OCI-LY1 (cell line): ENCODE results near the gene CEP57.

ENCODE experiments used
- H2AFZ ChIP-seq: fragments of 200-600 bp; sonication (generic), shearing (Covaris generic); 2 replicates; pipeline ENCODE4 v1.6.0; 2014; ENCODE audit warnings: antibody characterized with exemption, mild to moderate bottlenecking, low read length
- H3F3A ChIP-seq: fragments of 200-600 bp; sonication (generic), shearing (Covaris generic); 2 replicates; pipeline ENCODE4 v1.6.0; 2014; ENCODE audit warnings: mild to moderate bottlenecking, antibody characterized with exemption, low read length, moderate library complexity; ENCODE audit not compliant: insufficient read depth
- H3K27ac ChIP-seq: fragments of 200-600 bp; sonication (generic); 2 replicates; pipeline ENCODE4 v1.5.1; 2014; ENCODE audit warnings: low read length, mixed run types, mild to moderate bottlenecking, low read depth; ENCODE audit not compliant: poor library complexity, severe bottlenecking
- H3K27me3 ChIP-seq: fragments of 200-600 bp; sonication (generic); 2 replicates; pipeline ENCODE4 v1.6.0; 2014; ENCODE audit warnings: antibody characterized with exemption, mild to moderate bottlenecking, low read length, moderate library complexity; ENCODE audit not compliant: insufficient read depth
- H3K36me3 ChIP-seq: fragments of 200-600 bp; sonication (generic); 2 replicates; pipeline ENCODE4 v1.6.1; 2014; ENCODE audit warnings: mild to moderate bottlenecking, antibody characterized with exemption, low read length, moderate library complexity, mixed read lengths; ENCODE audit not compliant: insufficient read depth
- H3K4me1 ChIP-seq: fragments of 200-600 bp; sonication (generic); 2 replicates; pipeline ENCODE4 v1.5.1; 2014; ENCODE audit warnings: mild to moderate bottlenecking, low read length, moderate library complexity; ENCODE audit not compliant: insufficient read depth, severe bottlenecking
- H3K4me2 ChIP-seq: fragments of 200-600 bp; sonication (generic), shearing (Covaris generic); 2 replicates; pipeline ENCODE4 v1.6.1; 2014; ENCODE audit warnings: low read length
- H3K4me3 ChIP-seq: fragments of 200-600 bp; sonication (generic); 2 replicates; pipeline ENCODE4 v1.5.1; 2014; ENCODE audit warnings: low read length, low read depth, mild to moderate bottlenecking, mixed read lengths; ENCODE audit not compliant: poor library complexity, severe bottlenecking
- H3K79me2 ChIP-seq: fragments of 200-600 bp; shearing (Covaris generic); 2 replicates; pipeline ENCODE4 v1.6.1; 2016; ENCODE audit warnings: mixed run types, low read length, mixed read lengths; ENCODE audit not compliant: insufficient read depth
- H3K9ac ChIP-seq: fragments of 200-600 bp; sonication (generic), shearing (Covaris generic); 2 replicates; pipeline ENCODE4 v1.6.1; 2014; ENCODE audit warnings: mild to moderate bottlenecking, low read length, mixed read lengths
- H3K9me2 ChIP-seq: fragments of 200-600 bp; sonication (generic), shearing (Covaris generic); 2 replicates; pipeline ENCODE4 v1.6.1; 2014; ENCODE audit warnings: low read depth, mild to moderate bottlenecking, low read length, mixed read lengths
- H3K9me3 ChIP-seq: fragments of 200-600 bp; shearing (Covaris generic); 2 replicates; pipeline ENCODE4 v1.6.1; 2014; ENCODE audit warnings: low read length, mixed read lengths
- H4K20me1 ChIP-seq: fragments of 200-600 bp; sonication (generic), shearing (Covaris generic); 2 replicates; pipeline ENCODE4 v1.6.0; 2016; ENCODE audit warnings: mild to moderate bottlenecking, low read length; ENCODE audit not compliant: insufficient read depth
- EZH2 ChIP-seq: fragments of 200-600 bp; sonication (generic), shearing (Covaris generic); IDR thresholded peaks from 2 replicates; pipeline ENCODE4 v1.8.0; 2017; ENCODE audit warnings: borderline replicate concordance, mixed run types, mild to moderate bottlenecking, antibody characterized with exemption, low read length, moderate library complexity, mixed read lengths
- TF ChIP-seq, protein P1 (sequence below): fragments of 200-600 bp; sonication (generic), shearing (Covaris generic); IDR thresholded peaks from 2 replicates; pipeline ENCODE4 v1.5.1; 2017; ENCODE audit warnings: mild to moderate bottlenecking, antibody characterized with exemption, low read length, moderate library complexity, mixed read lengths

Gene CEP57

DNA sequence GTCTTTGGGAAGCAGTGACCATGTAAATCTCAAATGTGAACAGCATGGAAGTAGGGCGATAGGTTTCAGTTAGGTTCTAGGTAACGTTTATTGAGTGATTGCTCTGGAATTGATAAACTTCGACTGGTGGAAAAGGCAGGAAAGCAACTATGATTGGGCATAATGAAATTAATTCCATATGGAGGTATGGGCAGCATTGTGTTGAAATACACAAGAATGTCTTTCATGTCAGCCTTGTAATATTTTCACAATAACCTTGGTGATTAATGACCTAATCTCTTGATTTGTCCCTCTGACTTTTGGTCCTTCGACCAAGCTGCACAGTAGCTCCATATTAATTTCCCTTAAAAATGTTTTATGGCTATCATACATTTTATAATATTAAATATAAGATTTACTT lies 2.8 kb downstream of the CEP57 start:
- H4K20me1 ChIP-seq, result no peaks in the 10 kb centered on the region
- H3K4me3 ChIP-seq, result no peak overlapping the region
- no peaks in the 10 kb centered on the region for H3K27me3 ChIP-seq
- peaks cover 4% of the 10 kb centered on the region; the same call in 1 of the 2 replicates for H3K36me3 ChIP-seq
- no peaks in the 10 kb centered on the region for H3F3A ChIP-seq
- no peak overlapping the region for H3K4me2 ChIP-seq
- H2AFZ ChIP-seq, result no peak overlapping the region
- no peak overlapping the region for H3K9ac ChIP-seq
- H3K4me1 ChIP-seq, result peaks cover 25% of the 10 kb centered on the region
- H3K79me2 ChIP-seq, result peaks cover 67% of the 10 kb centered on the region
- no peak for TF ChIP-seq EZH2
- TF ChIP-seq, protein P1, sequence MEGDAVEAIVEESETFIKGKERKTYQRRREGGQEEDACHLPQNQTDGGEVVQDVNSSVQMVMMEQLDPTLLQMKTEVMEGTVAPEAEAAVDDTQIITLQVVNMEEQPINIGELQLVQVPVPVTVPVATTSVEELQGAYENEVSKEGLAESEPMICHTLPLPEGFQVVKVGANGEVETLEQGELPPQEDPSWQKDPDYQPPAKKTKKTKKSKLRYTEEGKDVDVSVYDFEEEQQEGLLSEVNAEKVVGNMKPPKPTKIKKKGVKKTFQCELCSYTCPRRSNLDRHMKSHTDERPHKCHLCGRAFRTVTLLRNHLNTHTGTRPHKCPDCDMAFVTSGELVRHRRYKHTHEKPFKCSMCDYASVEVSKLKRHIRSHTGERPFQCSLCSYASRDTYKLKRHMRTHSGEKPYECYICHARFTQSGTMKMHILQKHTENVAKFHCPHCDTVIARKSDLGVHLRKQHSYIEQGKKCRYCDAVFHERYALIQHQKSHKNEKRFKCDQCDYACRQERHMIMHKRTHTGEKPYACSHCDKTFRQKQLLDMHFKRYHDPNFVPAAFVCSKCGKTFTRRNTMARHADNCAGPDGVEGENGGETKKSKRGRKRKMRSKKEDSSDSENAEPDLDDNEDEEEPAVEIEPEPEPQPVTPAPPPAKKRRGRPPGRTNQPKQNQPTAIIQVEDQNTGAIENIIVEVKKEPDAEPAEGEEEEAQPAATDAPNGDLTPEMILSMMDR, result no peak
- no peaks in the 10 kb centered on the region for H3K9me3 ChIP-seq
- H3K9me2 ChIP-seq, result no peaks in the 10 kb centered on the region
- no peak overlapping the region for H3K27ac ChIP-seq

DNA sequence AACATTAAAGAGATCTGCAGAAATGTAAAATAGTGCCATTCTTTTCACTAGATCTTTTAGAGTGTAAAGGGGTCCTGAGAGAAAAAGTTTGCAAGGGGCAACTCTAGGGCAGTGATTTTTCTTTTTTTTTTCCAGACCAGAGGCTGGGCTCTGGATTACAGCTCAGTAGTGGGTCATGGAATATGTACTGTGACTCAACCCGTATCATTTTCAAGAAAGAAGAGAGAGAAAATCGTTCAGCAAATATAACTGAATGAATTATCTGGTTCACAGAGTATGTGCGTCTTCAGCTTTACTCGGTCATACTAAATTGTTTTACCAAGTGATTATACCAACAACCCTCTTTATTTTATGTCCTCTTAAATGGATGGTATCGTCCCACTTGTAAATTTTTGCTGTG lies 3.8 kb downstream of the CEP57 start:
- Histone ChIP-seq H3K9me2 (no peaks in the 10 kb centered on the region), H4K20me1 (no peaks in the 10 kb centered on the region), H2AFZ (no peak overlapping the region), H3K4me2 (no peak overlapping the region), H3K9me3 (no peaks in the 10 kb centered on the region), H3K4me3 (no peak overlapping the region), H3K4me1 (peaks cover 17% of the 10 kb centered on the region), H3K27me3 (no peaks in the 10 kb centered on the region), H3K9ac (no peak overlapping the region), H3K27ac (no peak overlapping the region), H3F3A (no peaks in the 10 kb centered on the region), H3K79me2 (peaks cover 57% of the 10 kb centered on the region), H3K36me3 (peaks cover 6% of the 10 kb centered on the region; the same call in 1 of the 2 replicates)
- TF ChIP-seq, protein P1, result no peak
- TF ChIP-seq EZH2, result no peak

DNA sequence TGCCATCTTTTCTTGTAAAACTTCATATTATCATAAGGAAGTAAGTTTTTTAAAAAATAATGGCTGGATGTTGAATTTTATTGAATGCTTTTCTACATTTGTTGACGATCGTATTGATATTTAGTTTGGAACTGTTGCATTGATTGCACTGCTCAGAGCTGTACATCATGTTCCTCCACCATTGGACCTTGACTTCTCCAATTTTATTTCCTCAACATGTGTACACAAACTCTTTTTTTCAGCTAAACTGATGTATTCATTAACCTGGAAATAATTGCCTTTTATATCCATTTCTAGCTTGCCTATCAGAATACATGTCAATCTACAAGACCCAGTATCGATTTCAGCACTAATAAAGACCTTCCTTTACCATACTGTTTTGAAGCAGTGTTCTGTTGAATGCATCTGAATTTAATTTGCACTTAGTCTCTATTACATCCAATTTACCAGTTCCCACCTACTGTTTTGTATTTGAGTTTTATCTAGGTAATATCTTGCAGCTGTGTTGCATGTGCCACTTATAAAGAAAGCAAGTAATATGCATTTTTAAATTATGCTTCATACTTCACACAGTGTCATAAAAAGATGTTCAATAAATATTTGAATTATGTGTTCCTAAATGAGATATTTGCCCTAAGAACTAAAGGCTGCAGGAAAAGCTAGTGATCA lies 5.5 kb downstream of the CEP57 start:
- no peaks in the 10 kb centered on the region for H3K9me2 ChIP-seq
- TF ChIP-seq, protein P1, result no peak
- no peak for TF ChIP-seq EZH2
- H3K27me3 ChIP-seq, result no peaks in the 10 kb centered on the region
- H3K9me3 ChIP-seq, result no peaks in the 10 kb centered on the region
- H3K4me1 ChIP-seq, result peaks cover 17% of the 10 kb centered on the region
- H3K4me3 ChIP-seq, result no peak overlapping the region
- H4K20me1 ChIP-seq, result no peaks in the 10 kb centered on the region
- H3K79me2 ChIP-seq, result peaks cover 57% of the 10 kb centered on the region
- no peaks in the 10 kb centered on the region for H3F3A ChIP-seq
- peaks cover 19% of the 10 kb centered on the region; the same call in 1 of the 2 replicates for H3K36me3 ChIP-seq
- H2AFZ ChIP-seq, result no peak overlapping the region
- H3K9ac ChIP-seq, result no peak overlapping the region
- no peak overlapping the region for H3K4me2 ChIP-seq
- H3K27ac ChIP-seq, result no peak overlapping the region
